Prostate gland (tissue), 2 donors: Measurements from ENCODE around the gene CASQ2. TPM values are rescaled to one million over a fixed set of nuclear protein-coding genes. Genes with fewer than 3 reads are reported as not detected.

Source experiments
- DNase-seq: peaks from one replicate; pipeline ENCODE4 v3.0.0-alpha.2; 2019; ENCODE audit warnings: low spot score
- H3K27ac ChIP-seq, 2 donors: fragments of 200-600 bp; sonication (generic); 2 replicates each; pipeline ENCODE4 v1.5.1; 2017 to 2019
- H3K27me3 ChIP-seq: fragments of 200-600 bp; sonication (generic); replicated peaks from 2 replicates; pipeline ENCODE4 v1.5.1; 2019; ENCODE audit not compliant: insufficient read depth
- H3K36me3 ChIP-seq, 2 donors: fragments of 200-600 bp; sonication (generic); 1 replicate in 1 of 2; 2 replicates in 1 of 2; pipeline versions ENCODE4 v1.5.1 to v1.8.1; 2017 to 2019
- H3K4me1 ChIP-seq: fragments of 200-600 bp; sonication (generic); replicated peaks from 2 replicates; pipeline ENCODE4 v1.5.1; 2019
- H3K4me3 ChIP-seq, 2 donors: fragments of 200-600 bp; sonication (generic); 2 replicates each; pipeline ENCODE4 v1.5.1; 2017 to 2019
- H3K9me3 ChIP-seq: fragments of 200-600 bp; sonication (generic); 2 replicates; pipeline ENCODE4 v1.5.1; 2017
- POLR2A ChIP-seq: fragments of 450-650 bp; IDR thresholded peaks from one replicate; pipeline ENCODE4 v1.6.1; 2016; ENCODE audit warnings: antibody characterized with exemption, mild to moderate bottlenecking
- POLR2AphosphoS5 ChIP-seq: sonication (generic); formaldehyde crosslinking; IDR thresholded peaks from one replicate; pipeline ENCODE4 v1.6.1; 2017; ENCODE audit warnings: antibody characterized with exemption
- WGBS: methylation state at CpG from one replicate; pipeline ENCODE4 v1.1.5; 2018; 5-methylcytosine and 5-hydroxymethylcytosine counted together
- intact Hi-C: fragments of 100-400 bp; cut with DNase I; formaldehyde crosslinking; loops from one replicate; pipeline ENCODE4 v1.14.2; 2022
- total RNA-seq, 2 donors: library from RNA; depleted of rRNA; stranded (reverse); fragments of >200 nt; gene quantifications; one replicate each; pipeline ENCODE4 v1.1.0, GENCODE V29; 2016
- TF ChIP-seq, protein P1 (sequence below), 4 experiments: fragments of 200-600 bp in 2 of 4; fragments of 450-650 bp in 2 of 4; sonication (generic) in 2 of 4; IDR thresholded peaks; 1 replicate in 3 of 4; 2 replicates in 1 of 4; pipeline ENCODE4 v1.5.1; 2016 to 2019; ENCODE audit warnings: antibody characterized with exemption in 4 of 4, mild to moderate bottlenecking in 2 of 4, moderate library complexity in 2 of 4

CASQ2 gene
- total RNA-seq, 2 donors from 2014 or later, result 6.4 to 6.6 TPM

DNA sequence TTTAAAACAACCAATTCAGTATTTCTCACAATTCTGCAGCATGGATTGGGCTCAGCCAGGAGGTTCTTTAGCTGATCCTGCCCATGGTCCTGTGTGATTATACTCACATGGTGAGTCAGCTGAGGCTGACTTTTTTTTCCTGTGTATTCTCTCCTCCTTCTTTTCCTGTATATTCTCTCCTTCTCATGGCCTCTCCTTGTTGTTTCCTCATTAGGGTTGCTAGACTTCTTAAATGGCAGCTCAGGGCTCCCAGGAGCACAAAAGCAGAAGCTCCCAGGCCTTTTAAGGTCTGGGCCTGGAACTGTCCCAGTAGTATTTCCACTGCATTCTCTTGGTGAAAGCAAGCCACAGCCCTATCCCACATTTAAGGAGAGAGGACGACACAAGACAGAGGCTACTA is 99.9 kb downstream of the CASQ2 start:
- H3K27me3 ChIP-seq, result no peaks in the 10 kb centered on the region
- intact Hi-C loops, result no loop called here
- H3K36me3 ChIP-seq, result peaks cover 0 to 7% of the 10 kb centered on the region in 2 donors
- H3K4me3 ChIP-seq, result no peak overlapping the region
- peaks cover 6% of the 10 kb centered on the region for H3K4me1 ChIP-seq
- DNase-seq, result no peak
- TF ChIP-seq, protein P1, sequence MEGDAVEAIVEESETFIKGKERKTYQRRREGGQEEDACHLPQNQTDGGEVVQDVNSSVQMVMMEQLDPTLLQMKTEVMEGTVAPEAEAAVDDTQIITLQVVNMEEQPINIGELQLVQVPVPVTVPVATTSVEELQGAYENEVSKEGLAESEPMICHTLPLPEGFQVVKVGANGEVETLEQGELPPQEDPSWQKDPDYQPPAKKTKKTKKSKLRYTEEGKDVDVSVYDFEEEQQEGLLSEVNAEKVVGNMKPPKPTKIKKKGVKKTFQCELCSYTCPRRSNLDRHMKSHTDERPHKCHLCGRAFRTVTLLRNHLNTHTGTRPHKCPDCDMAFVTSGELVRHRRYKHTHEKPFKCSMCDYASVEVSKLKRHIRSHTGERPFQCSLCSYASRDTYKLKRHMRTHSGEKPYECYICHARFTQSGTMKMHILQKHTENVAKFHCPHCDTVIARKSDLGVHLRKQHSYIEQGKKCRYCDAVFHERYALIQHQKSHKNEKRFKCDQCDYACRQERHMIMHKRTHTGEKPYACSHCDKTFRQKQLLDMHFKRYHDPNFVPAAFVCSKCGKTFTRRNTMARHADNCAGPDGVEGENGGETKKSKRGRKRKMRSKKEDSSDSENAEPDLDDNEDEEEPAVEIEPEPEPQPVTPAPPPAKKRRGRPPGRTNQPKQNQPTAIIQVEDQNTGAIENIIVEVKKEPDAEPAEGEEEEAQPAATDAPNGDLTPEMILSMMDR (IDR thresholded peaks at IDR 0.05), result no peak
- no peak for TF ChIP-seq POLR2AphosphoS5
- TF ChIP-seq POLR2A, result no peak
- WGBS, result 79% methylated on average over 1 of the region's 1 CpG
- H3K9me3 ChIP-seq, result no peaks in the 10 kb centered on the region
- H3K27ac ChIP-seq, result no peak overlapping the region

DNA sequence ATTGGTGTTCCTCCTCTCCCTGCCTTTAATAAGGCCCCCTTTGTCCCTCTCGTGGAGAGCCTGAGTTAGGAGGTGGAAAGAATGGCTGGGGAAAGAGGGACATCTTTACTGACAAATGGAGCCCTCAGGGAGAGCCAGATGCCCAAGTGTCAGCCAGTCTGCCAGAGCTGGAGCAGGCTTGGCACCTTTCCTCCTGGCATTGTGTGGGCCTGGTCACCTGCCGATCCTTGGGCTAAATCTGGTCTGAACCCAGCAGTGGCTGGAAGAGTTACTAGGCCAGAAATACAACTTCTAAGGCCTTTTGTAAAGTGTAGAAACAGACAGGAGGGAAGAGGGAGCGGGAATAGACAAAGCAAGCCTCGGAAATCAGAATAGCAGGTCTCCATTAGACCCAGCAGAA is 101.8 kb downstream of the CASQ2 start:
- H3K27ac ChIP-seq, result peak overlapping the region; percentile 4 to 9
- WGBS, result 48% methylated on average over 4 of the region's 4 CpGs
- intact Hi-C loops, result no loop called here

DNA sequence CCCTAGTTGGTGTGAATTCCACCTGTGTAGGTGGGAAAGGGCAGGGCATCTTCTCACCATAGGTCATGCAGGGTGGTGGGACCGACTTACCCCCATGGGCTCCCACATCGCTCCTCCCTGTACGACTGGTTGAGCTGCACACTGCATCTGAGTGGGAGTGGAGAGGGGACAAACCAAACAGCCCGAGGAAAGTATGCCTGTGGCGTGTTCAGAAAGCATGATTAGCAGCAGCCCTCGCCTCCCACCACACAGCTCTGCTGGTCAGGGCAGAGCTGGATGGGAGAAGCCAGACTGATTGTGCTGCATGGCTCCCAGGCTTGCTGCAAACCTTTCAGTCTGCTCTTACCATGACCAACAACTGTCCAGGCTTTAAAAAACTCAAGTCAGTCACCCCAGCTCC is 102.3 kb downstream of the CASQ2 start:
- Histone ChIP-seq H3K36me3 (peaks cover 0 to 8% of the 10 kb centered on the region in 2 donors), H3K4me1 (peaks cover 6% of the 10 kb centered on the region), H3K27ac (no peak overlapping the region), H3K9me3 (no peaks in the 10 kb centered on the region), H3K27me3 (no peaks in the 10 kb centered on the region), H3K4me3 (no peak overlapping the region)
- no peak for DNase-seq
- intact Hi-C loops, result no loop called here
- WGBS, result 88% methylated on average over 6 of the region's 6 CpGs
- TF ChIP-seq, protein P1 (IDR thresholded peaks at IDR 0.05), result no peak
- TF ChIP-seq POLR2AphosphoS5, result no peak
- TF ChIP-seq POLR2A, result no peak

More for the DNA sequence above, 101.8 kb downstream of the CASQ2 start:
- H3K9me3 ChIP-seq, result no peaks in the 10 kb centered on the region
- H3K4me1 ChIP-seq, result peaks cover 6% of the 10 kb centered on the region
- TF ChIP-seq POLR2AphosphoS5, result peak; percentile 82
- TF ChIP-seq, protein P1 (IDR thresholded peaks at IDR 0.05), result no peak
- no peak for TF ChIP-seq POLR2A
- peaks cover 0 to 8% of the 10 kb centered on the region in 2 donors for H3K36me3 ChIP-seq
- no peak overlapping the region for H3K4me3 ChIP-seq
- DNase-seq, result peak; percentile 82
- no peaks in the 10 kb centered on the region for H3K27me3 ChIP-seq

DNA sequence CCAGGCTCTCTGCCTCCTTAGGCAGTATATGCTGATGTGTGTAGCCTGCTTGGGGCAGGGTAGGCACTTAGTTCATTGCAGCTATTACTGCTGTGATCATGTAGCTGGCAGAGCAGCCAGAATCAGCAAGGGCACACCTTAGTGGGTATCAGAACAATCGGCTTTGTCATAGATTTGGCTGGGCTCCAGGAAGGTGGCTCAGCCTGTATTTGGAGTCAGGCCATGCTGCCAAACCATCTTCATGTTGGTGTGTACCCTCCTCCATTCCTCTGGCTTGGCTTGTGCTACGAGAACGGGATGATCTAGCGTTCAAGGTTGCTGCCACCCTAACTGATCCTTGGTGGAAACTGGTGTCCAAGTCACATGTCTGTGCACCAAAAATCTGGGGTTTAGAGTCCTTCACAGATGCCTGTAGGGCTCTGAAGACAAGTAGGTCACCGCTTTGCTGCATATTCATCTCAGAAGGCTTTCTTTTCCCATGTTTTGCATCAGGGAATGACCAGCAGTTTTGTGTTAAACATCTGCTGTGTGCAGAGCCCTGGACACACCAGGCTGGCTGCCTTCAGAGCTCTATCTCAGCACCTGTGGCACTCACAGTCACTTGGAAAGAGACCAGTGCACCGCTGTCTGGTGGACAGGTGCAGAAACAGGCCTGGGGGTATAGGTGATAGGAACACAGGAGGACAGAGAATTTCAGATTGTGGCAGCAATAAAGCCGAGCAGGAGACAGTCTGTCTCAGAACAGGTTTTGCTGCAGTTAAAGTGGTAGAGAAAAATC is 103.0 kb downstream of the CASQ2 start:
- Histone ChIP-seq H3K27ac (no peak overlapping the region), H3K36me3 (peaks cover 0 to 8% of the 10 kb centered on the region in 2 donors), H3K4me3 (no peak overlapping the region), H3K4me1 (peaks cover under 1% of the 10 kb centered on the region), H3K27me3 (no peaks in the 10 kb centered on the region), H3K9me3 (no peaks in the 10 kb centered on the region)
- TF ChIP-seq, protein P1 (IDR thresholded peaks at IDR 0.05), result no peak
- TF ChIP-seq POLR2A, result no peak
- peak; percentile 17 for TF ChIP-seq POLR2AphosphoS5
- peak; percentile 59 for DNase-seq
- intact Hi-C loops, result no loop called here
- 68% methylated on average over 7 of the region's 7 CpGs for WGBS

DNA sequence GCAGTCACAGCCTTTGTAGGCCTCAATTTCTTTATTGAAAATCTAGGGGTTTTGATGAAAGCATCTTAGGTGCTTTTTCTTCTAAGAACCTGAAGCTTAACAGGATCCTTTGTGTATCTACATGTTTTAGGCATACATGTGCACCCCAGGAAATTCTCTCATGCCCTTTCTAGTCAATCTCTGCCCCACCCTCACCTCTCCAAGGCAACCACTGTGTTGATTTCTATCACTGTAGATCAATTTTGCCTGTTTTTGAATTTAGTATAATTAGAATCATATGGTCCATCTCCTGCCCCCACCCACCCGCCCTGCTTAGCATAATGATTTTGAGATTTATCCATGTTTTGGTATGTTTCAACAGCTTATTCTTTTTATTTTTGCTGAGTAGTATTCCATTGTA is 107.4 kb downstream of the CASQ2 start:
- no peak for TF ChIP-seq POLR2A
- TF ChIP-seq, protein P1 (IDR thresholded peaks at IDR 0.05), result no peak
- no peak for TF ChIP-seq POLR2AphosphoS5
- Histone ChIP-seq H3K9me3 (no peaks in the 10 kb centered on the region), H3K27me3 (no peaks in the 10 kb centered on the region), H3K4me3 (no peak overlapping the region), H3K27ac (no peak overlapping the region), H3K4me1 (no peaks in the 10 kb centered on the region), H3K36me3 (peaks cover 0 to 8% of the 10 kb centered on the region in 2 donors)
- 100% methylated on average over 1 of the region's 1 CpG for WGBS
- no peak for DNase-seq
- intact Hi-C loops, result no loop called here
